SIG-M5 (cell line): Measurements from ENCODE around the gene LARP6.
"Not testable (repeated sequence)": the region's sequence is repeated elsewhere in the genome, so short reads cannot be mapped to it uniquely, and the experiment has no call there.

Source experiments
- DNase-seq: peaks from one replicate; lab custom pipeline; 2025; lab: John Stamatoyannopoulos, UW

LARP6 gene

DNA sequence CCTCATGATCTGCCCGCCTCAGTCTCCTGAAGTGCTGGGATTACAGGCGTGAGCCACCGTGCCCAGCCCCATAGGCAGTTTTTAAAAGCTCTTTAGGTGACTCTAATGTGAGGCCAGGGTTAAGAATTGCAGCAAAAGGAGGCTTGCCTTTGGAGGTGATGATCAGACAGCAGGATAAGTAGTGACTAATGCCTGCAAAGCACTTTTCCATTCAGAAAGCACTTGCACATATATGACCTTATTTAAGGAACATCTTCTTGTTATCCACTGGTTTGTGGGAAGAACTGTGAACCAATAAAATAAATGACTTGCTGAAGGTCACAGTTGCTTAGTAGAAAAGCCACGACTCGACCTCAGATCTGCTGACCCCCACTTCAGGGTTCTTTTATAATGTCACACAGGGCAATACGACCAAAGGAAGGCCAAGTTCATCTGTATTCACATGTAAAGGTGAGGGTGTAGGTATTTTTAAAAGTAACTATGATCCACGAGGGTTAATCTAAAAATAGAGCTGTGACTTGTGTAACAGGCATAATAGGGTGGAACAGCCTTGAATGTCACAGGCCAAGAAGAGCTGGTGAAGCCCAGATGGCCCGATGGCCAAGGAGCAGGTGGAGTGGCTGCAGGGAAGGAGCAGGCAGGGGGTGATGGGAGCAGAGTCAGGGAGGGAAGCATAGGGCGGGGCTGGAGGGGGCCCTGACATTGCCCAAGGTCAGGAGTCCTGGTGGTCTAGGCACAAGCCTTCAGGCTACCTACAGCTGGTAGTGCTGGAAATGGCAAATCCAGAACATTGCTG, 24.4 kb downstream of the LARP6 start:
- no peak for DNase-seq

DNA sequence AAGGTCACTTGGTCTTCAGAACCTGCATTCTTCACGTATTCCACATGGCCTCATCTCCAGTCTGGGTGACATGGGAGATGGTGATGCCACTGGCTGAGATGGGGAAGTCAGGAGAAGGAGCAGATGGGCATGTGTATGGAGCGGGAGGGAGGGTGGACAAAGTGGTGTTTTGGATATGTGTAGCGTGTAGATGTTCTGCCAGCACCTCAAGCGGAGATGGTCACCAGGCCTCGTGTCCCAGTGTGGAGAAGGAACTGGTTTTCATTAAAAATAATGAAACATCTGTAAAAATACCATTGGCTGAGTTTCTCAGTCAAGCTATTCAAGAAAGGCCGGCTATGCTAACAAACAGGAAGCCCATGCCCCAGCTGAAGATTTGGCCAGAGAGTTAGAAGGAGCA, 26.2 kb downstream of the LARP6 start:
- DNase-seq: no peak

DNA sequence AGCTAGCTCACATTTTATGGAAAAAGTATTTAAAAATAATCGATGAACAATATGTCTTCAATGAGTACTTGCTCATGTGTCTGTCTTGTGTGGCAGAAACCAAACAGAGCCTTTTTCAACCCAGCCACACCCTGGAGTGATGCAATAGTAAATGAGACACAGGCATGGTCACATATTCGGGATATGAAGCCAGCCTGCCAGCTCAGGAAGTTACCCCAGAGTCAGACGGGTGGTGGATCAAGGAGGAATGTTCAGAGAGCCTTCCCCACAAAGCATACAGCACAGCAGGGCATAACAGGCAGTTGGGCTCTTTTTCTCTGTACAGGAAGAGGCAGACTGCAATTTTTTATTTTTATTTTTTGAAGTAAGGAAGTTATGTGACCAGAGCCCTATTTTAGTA, 27.3 kb downstream of the LARP6 start:
- no peak for DNase-seq

GRCh38 chr15:70825841-70826240, 28.1 kb downstream of the LARP6 start:
- no peak for DNase-seq

GRCh38 chr15:70823196-70823595, 30.8 kb downstream of the LARP6 start:
- DNase-seq: no peak

GRCh38 chr15:70820214-70820613, 33.7 kb downstream of the LARP6 start:
- no peak for DNase-seq

DNA sequence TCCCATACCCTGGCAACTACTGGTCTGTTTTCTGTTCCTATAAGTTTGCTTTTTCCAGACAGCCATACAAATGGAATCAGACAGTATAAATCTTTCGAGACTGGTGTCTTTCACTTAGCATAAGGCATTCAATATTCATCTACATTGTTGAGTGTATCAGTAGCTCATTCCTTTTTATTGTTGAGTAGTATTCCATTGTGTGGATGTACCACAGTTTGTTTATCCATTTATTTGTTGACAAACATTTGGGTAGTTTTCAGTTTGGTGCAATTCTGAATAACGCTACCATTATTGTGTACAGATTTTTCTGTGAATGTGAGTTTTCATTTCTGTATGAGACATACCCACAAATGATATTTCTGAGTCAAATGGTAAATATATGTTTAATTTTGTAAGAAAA, 35.4 kb downstream of the LARP6 start:
- DNase-seq: no peak

GRCh38 chr15:70817266-70817665, 36.7 kb downstream of the LARP6 start:
- DNase-seq: no peak

- no peak for DNase-seq
These were observed 38.4 kb downstream of the LARP6 start for GRCh38 chr15:70815604-70816003.

DNA sequence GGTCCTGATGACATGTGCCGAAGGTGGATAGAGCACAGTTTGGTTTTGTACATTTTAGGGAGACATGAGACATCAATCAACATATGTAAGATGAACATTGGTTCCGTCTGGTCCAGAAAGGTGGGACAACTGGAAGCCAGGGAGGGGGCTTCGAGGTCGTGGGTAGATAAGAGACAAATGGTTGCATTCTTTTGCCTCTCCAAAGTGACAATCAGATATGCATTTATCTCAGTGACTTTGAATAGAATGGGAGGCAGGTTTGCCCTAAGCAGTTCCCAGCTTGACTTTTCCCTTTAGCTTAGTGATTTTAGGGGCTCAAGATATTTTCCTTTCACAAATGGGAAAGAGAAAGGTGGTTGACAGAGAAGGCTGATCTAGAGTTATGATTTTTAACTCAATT, 38.9 kb downstream of the LARP6 start:
- not testable (repeated sequence) for DNase-seq

DNA sequence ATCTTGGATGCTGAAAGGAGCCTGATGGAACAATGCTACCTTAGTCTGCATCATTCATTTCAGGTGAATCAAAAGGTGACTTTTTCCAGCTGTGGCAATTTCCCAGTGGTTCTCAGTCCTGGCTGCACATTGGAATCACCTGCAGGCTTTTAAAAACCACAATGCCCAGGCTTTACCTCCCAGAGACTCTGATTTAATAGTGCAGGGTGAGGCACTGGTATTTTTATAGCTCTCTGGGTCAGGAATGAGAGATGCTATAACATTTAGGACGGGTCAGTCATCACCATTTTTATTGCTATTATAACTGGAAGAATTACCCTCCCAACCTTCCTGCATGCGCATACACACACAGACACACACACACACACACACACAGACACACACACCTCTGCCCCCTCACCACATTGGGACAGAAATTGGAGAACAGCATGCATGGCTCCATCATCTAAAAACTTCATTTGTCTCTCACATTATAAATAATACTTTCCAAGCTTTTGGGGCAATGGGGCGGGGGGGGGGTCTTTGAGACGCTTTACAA, 41.1 kb downstream of the LARP6 start:
- DNase-seq: no peak

- DNase-seq: no peak
These were observed 42.9 kb downstream of the LARP6 start for GRCh38 chr15:70810916-70811578.

GRCh38 chr15:70806992-70807712, 46.8 kb downstream of the LARP6 start:
- DNase-seq: no peak

- not testable (repeated sequence) for DNase-seq
These were observed 49.6 kb downstream of the LARP6 start for GRCh38 chr15:70804388-70804787.

DNA sequence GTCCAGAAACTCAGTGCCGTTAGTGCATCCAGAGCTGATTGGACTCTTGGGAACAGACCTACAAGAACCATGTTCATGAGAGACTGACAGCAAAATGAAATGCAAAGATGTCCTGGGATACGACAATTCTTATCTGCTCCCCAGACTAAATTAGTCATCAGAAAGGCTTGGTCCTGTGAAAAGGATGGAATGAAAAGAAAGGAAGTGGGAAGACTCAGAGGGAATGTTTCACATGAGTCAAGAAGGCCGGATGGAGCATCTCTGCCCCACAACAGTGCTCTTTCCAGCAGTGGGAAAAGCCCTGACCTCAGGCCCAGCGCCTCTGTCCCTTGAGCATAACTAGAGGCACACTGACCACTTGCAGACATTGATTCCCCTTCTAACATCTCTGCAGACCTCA, 51.3 kb downstream of the LARP6 start:
- DNase-seq: no peak

DNA sequence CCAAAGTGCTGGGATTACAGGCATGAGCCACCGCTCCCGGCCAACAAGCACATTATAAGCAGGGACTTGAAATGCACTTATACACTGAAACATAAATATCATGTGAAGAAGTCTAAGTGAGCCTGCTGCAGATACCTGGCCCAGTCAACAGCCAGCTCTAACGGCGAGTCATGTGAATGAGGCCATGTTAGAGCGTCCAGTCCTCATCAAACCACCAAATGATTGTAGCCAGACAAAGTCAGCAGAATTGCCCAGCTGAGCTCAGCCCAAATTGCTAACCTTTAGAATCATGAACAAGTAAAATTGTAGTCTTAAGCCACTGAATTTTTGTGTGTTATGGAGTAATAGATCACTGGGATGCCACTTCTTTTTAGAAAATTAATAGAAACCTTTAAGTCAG, 52.8 kb downstream of the LARP6 start:
- DNase-seq: no peak

GRCh38 chr15:70799667-70800450, 54.1 kb downstream of the LARP6 start:
- no peak for DNase-seq

GRCh38 chr15:70797464-70797863, 56.5 kb downstream of the LARP6 start:
- no peak for DNase-seq

GRCh38 chr15:70796516-70797310, 57.2 kb downstream of the LARP6 start:
- DNase-seq: no peak

GRCh38 chr15:70795311-70795665, 58.7 kb downstream of the LARP6 start:
- no peak for DNase-seq
